PC-9 (cell line): ENCODE measurements around the gene DISC1. TPM values are rescaled to one million over a fixed set of nuclear protein-coding genes. Genes with fewer than 3 reads are reported as not detected.

Source experiments
- BruUV-seq: library from RNA; stranded (reverse); fragments of 400-500 nt; replicated peaks from 2 replicates; lab custom pipeline; 2021; lab: Mats Ljungman, UMichigan
- CTCF ChIA-PET: fragments of 300-600 bp; sonication (Branson Sonifier 250); formaldehyde crosslinking; loops from one replicate; lab custom pipeline; 2022; ENCODE audit warnings: antibody characterized with exemption; lab: Charles Lee
- POLR2A ChIA-PET: fragments of 300-600 bp; sonication (Branson Sonifier 250); formaldehyde crosslinking; loops from one replicate; lab custom pipeline; 2022; ENCODE audit warnings: antibody characterized with exemption; ENCODE audit not compliant: unreplicated experiment; lab: Charles Lee
- DNase-seq, 2 experiments: peaks; one replicate each; pipeline versions ENCODE4 v3.0.0 to v3.0.0-alpha.2; 2015 to 2022; ENCODE audit warnings: mixed read lengths in 1 of 2
- H2AFZ ChIP-seq: fragments of 200-600 bp; sonication (generic); 2 replicates; pipeline ENCODE4 v1.8.1; 2017; ENCODE audit warnings: antibody characterized with exemption
- H3F3A ChIP-seq: fragments of 200-600 bp; sonication (generic); 2 replicates; pipeline ENCODE4 v1.8.1; 2017; ENCODE audit warnings: antibody characterized with exemption, mild to moderate bottlenecking, low read depth; ENCODE audit not compliant: insufficient read depth
- H3K27ac ChIP-seq: fragments of 200-600 bp; sonication (generic); 2 replicates; pipeline ENCODE4 v1.6.1; 2016; ENCODE audit warnings: mixed run types
- H3K27me3 ChIP-seq: fragments of 200-600 bp; sonication (generic); 2 replicates; pipeline ENCODE4 v1.6.1; 2016; ENCODE audit warnings: low read depth, mixed run types; ENCODE audit not compliant: insufficient read depth
- H3K36me3 ChIP-seq: fragments of 200-600 bp; sonication (generic); 2 replicates; pipeline ENCODE4 v1.6.1; 2016; ENCODE audit warnings: low read depth, mixed run types
- H3K4me1 ChIP-seq: fragments of 200-600 bp; sonication (generic); replicated peaks from 2 replicates; pipeline ENCODE4 v1.6.1; 2016; ENCODE audit warnings: mixed run types; ENCODE audit not compliant: insufficient read depth
- H3K4me2 ChIP-seq: fragments of 200-600 bp; sonication (generic); 2 replicates; pipeline ENCODE4 v1.6.1; 2017; ENCODE audit warnings: mixed run types
- H3K4me3 ChIP-seq: fragments of 200-600 bp; sonication (generic); 2 replicates; pipeline ENCODE4 v1.6.1; 2016; ENCODE audit warnings: mixed run types
- H3K79me2 ChIP-seq: fragments of 200-600 bp; sonication (generic); 2 replicates; pipeline ENCODE4 v1.6.1; 2017; ENCODE audit warnings: low read depth, mixed run types
- H3K9me2 ChIP-seq: fragments of 200-600 bp; sonication (generic); 2 replicates; pipeline ENCODE4 v1.8.1; 2017; ENCODE audit warnings: mild to moderate bottlenecking; ENCODE audit not compliant: insufficient read depth
- H3K9me3 ChIP-seq: fragments of 200-600 bp; sonication (generic); 2 replicates; pipeline ENCODE4 v1.8.1; 2016; ENCODE audit warnings: low read depth; ENCODE audit not compliant: insufficient read depth
- H4K20me1 ChIP-seq: fragments of 200-600 bp; sonication (generic); 2 replicates; pipeline ENCODE4 v1.8.1; 2017; ENCODE audit not compliant: insufficient read depth
- EZH2 ChIP-seq: fragments of 200-600 bp; sonication (generic); IDR thresholded peaks from 2 replicates; pipeline ENCODE4 v1.8.0; 2017; ENCODE audit warnings: antibody characterized with exemption, low read depth
- intact Hi-C: fragments of 100-400 bp; cut with micrococcal nuclease; formaldehyde crosslinking; loops from one replicate; pipeline ENCODE4 v1.10.0; 2022; ENCODE audit not compliant: unreplicated experiment
- total RNA-seq: library from RNA; stranded (reverse); gene quantifications from 2 replicates; pipeline ENCODE4 v1.2.3, GENCODE V29; 2021
- TF ChIP-seq, protein P1 (sequence below): fragments of 200-600 bp; sonication (generic); conservative IDR thresholded peaks from 2 replicates; pipeline ENCODE4 v1.6.1; 2017; ENCODE audit warnings: mixed run types, antibody characterized with exemption, mild to moderate bottlenecking, moderate library complexity

The DISC1 gene
- total RNA-seq, 1 experiment from 2014 or later, result 7.4 TPM

DNA sequence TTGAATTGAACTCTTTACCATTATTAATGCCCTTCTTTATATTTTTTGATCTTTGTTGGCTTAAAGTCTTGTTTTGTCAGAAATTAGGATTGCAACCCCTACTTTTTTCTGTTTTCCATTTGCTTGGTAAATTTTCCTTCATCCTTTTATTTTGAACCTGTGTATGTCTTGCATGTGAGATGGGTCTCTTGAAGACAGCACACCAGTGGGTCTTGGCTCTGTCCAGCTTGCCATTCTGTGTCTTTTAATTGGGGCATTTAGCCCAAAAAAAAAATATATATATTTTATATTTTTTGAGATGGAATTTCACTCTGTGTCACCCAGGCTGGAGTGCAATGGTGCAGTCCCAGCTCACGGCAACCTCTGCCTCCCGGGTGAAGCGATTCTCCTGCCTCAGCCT lies 33.6 kb downstream of the DISC1 start:
- H3K4me3 ChIP-seq, result no peak overlapping the region
- ChIA-PET CTCF (no interaction called here), POLR2A (no interaction called here)
- no peak overlapping the region for H3K4me2 ChIP-seq
- H3F3A ChIP-seq, result no peaks in the 10 kb centered on the region
- H3K9me2 ChIP-seq, result no peaks in the 10 kb centered on the region
- no peaks in the 10 kb centered on the region for H3K4me1 ChIP-seq
- H3K27me3 ChIP-seq, result no peaks in the 10 kb centered on the region
- no peak overlapping the region for H2AFZ ChIP-seq
- BruUV-seq, result no TSS peak
- H3K79me2 ChIP-seq, result no peaks in the 10 kb centered on the region
- no peaks in the 10 kb centered on the region for H3K36me3 ChIP-seq
- H4K20me1 ChIP-seq, result no peaks in the 10 kb centered on the region
- DNase-seq, result no peak
- intact Hi-C loops, result no loop called here
- H3K9me3 ChIP-seq, result no peaks in the 10 kb centered on the region; the same call in 1 of the 2 replicates
- TF ChIP-seq EZH2, result no peak
- TF ChIP-seq, protein P1, sequence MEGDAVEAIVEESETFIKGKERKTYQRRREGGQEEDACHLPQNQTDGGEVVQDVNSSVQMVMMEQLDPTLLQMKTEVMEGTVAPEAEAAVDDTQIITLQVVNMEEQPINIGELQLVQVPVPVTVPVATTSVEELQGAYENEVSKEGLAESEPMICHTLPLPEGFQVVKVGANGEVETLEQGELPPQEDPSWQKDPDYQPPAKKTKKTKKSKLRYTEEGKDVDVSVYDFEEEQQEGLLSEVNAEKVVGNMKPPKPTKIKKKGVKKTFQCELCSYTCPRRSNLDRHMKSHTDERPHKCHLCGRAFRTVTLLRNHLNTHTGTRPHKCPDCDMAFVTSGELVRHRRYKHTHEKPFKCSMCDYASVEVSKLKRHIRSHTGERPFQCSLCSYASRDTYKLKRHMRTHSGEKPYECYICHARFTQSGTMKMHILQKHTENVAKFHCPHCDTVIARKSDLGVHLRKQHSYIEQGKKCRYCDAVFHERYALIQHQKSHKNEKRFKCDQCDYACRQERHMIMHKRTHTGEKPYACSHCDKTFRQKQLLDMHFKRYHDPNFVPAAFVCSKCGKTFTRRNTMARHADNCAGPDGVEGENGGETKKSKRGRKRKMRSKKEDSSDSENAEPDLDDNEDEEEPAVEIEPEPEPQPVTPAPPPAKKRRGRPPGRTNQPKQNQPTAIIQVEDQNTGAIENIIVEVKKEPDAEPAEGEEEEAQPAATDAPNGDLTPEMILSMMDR, result no peak
- no peak overlapping the region for H3K27ac ChIP-seq

DNA sequence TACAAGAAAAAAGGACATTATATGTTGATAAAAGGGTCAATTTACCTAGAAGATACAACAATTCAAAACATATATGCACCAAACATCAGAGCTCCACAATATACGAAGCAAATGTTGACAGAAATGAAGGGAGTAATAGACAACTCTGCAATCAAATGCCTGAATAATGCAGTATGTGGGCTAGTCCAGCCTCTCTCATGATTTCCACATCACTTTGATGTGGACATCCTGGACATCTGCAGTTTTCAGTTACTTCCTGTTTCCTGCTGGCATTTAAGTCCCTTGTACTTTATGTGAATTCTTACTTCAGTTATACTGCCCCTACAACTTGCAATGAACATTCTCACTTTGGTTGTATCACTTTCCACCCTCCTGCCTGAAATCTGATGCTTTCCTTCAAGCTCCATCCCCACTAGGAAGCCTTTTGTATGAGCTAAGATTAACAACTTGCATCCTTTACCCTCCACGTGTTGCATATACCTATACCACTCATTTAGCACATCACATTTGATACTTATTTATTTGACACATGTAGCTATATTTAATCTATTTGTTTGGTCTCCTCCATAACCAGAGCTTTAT lies 36.7 kb downstream of the DISC1 start:
- Histone ChIP-seq H3F3A (no peaks in the 10 kb centered on the region), H3K27ac (no peak overlapping the region), H4K20me1 (no peaks in the 10 kb centered on the region), H2AFZ (no peak overlapping the region), H3K4me1 (no peaks in the 10 kb centered on the region), H3K9me2 (no peaks in the 10 kb centered on the region), H3K4me2 (no peak overlapping the region), H3K4me3 (no peak overlapping the region), H3K27me3 (no peaks in the 10 kb centered on the region), H3K9me3 (no peaks in the 10 kb centered on the region; the same call in 1 of the 2 replicates), H3K36me3 (no peaks in the 10 kb centered on the region), H3K79me2 (no peaks in the 10 kb centered on the region)
- POLR2A ChIA-PET, result no interaction called here
- DNase-seq, result peak in 1 of 2 experiments; percentile 37
- TF ChIP-seq, protein P1, result no peak
- no peak for TF ChIP-seq EZH2
- BruUV-seq, result no TSS peak
- intact Hi-C loops, result no loop called here
- CTCF ChIA-PET, result no interaction called here

DNA sequence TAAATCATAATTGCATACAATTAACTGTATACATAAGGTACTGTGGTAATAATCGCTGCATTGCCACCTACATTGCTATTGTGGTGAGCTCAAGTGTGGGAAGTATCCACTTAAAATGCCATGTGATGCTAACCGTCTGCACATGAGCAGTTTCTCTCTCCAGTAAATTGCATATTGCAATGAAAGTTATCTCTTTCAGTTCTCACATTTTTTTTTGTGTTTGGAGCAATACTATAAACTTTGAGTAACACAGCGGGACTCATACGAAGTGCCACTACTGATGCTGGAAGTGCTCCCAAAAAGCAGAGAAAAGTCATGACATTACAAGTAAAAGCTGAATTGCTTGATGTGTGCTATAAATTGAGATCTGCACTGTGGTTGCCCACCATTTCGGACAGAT lies 38.5 kb downstream of the DISC1 start:
- Histone ChIP-seq H3K27ac (no peak overlapping the region), H3K79me2 (no peaks in the 10 kb centered on the region), H3K4me3 (no peak overlapping the region), H3K36me3 (no peaks in the 10 kb centered on the region), H3K9me3 (no peaks in the 10 kb centered on the region; the same call in 1 of the 2 replicates), H2AFZ (no peak overlapping the region), H4K20me1 (no peaks in the 10 kb centered on the region), H3F3A (no peaks in the 10 kb centered on the region), H3K4me2 (no peak overlapping the region), H3K27me3 (no peaks in the 10 kb centered on the region), H3K4me1 (no peaks in the 10 kb centered on the region), H3K9me2 (no peaks in the 10 kb centered on the region)
- TF ChIP-seq EZH2, result no peak
- TF ChIP-seq, protein P1, result no peak
- POLR2A ChIA-PET, result no interaction called here
- BruUV-seq, result no TSS peak
- CTCF ChIA-PET, result no interaction called here
- intact Hi-C loops, result no loop called here
- DNase-seq, result no peak
